ENCODE data around the gene DUS4L. TPM values are rescaled to one million over a fixed set of nuclear protein-coding genes. Genes with fewer than 3 reads are reported as not detected.

Gene DUS4L
- total and polyA plus RNA-seq, 7 donors = 3.2 to 10.3 (median 5.4) TPM

- Histone ChIP-seq H3K36me3 (peaks cover 0 to 15% (median 2%) of the 10 kb centered on the region in 4 donors), H3K27me3 (no peaks in the 10 kb centered on the region), H3K27ac (peak overlapping the region in 2 of 4 donors; percentile 60 to 81), H3K9me3 (no peaks in the 10 kb centered on the region), H3K4me1 (peaks cover 0 to 59% (median 32%) of the 10 kb centered on the region in 4 donors), H3K4me3 (no peak overlapping the region)
- TF ChIP-seq EP300 (IDR thresholded peaks at IDR 0.05) (no peak), CTCF (IDR thresholded peaks at IDR 0.05) (no peak), POLR2A (IDR thresholded peaks at IDR 0.05) (no peak), POLR2AphosphoS5 (IDR thresholded peaks at IDR 0.05) (no peak)
- intact Hi-C loops (cut with DNase I) = loop anchor here (10.0 kb wide), 1 partner anchor 127 kb away; no protein-coding TSS in a partner anchor
- DNase-seq = no peak
- 87 to 95% methylated on average over 3 of the region's 3 CpGs for WGBS, 2 donors
These were observed 27.6 kb downstream of the DUS4L start for GRCh38 chr7:107591421-107591820.

GRCh38 chr7:107592361-107593024 is 28.7 kb downstream of the DUS4L start:
- intact Hi-C loops (cut with DNase I) = loop anchor here (10.0 kb wide), 1 partner anchor 128 kb away; no protein-coding TSS in a partner anchor
- Histone ChIP-seq H3K27ac (peak overlapping the region in 2 of 4 donors; percentile 60 to 81), H3K27me3 (no peaks in the 10 kb centered on the region), H3K36me3 (peaks cover 0 to 24% (median 2%) of the 10 kb centered on the region in 4 donors), H3K9me3 (no peaks in the 10 kb centered on the region), H3K4me1 (peaks cover 0 to 59% (median 32%) of the 10 kb centered on the region in 4 donors), H3K4me3 (no peak overlapping the region)
- TF ChIP-seq EP300 (IDR thresholded peaks at IDR 0.05) = no peak
- peak in 3 of 4 donors; percentile 58 to 63 (median 59) for TF ChIP-seq POLR2AphosphoS5 (IDR thresholded peaks at IDR 0.05)
- 95 to 96% methylated on average over 5 of the region's 5 CpGs for WGBS, 2 donors
- DNase-seq = no peak

- Histone ChIP-seq H3K4me1 (peaks cover 0 to 59% (median 32%) of the 10 kb centered on the region in 4 donors), H3K4me3 (no peak overlapping the region), H3K27ac (peak overlapping the region in 2 of 4 donors; percentile 60 to 81), H3K36me3 (peaks cover 0 to 24% (median 2%) of the 10 kb centered on the region in 4 donors), H3K9me3 (no peaks in the 10 kb centered on the region), H3K27me3 (no peaks in the 10 kb centered on the region)
- TF ChIP-seq EP300 (IDR thresholded peaks at IDR 0.05) = no peak
- no peak for TF ChIP-seq POLR2AphosphoS5 (IDR thresholded peaks at IDR 0.05)
- TF ChIP-seq POLR2A (IDR thresholded peaks at IDR 0.05) = no peak
- no peak for TF ChIP-seq CTCF (IDR thresholded peaks at IDR 0.05)
- 92 to 93% methylated on average over 1 of the region's 1 CpG for WGBS, 2 donors
- intact Hi-C loops (cut with DNase I) = loop anchor here (10.0 kb wide), 1 partner anchor 128 kb away; no protein-coding TSS in a partner anchor
- DNase-seq = no peak
These were observed 29.2 kb downstream of the DUS4L start for GRCh38 chr7:107593025-107593410.

- Histone ChIP-seq H3K9me3 (no peaks in the 10 kb centered on the region), H3K27ac (peak overlapping the region; percentile 10 to 81 (median 70)), H3K27me3 (no peaks in the 10 kb centered on the region), H3K36me3 (peaks cover 0 to 27% (median 2%) of the 10 kb centered on the region in 4 donors), H3K4me1 (peaks cover 0 to 51% (median 28%) of the 10 kb centered on the region in 4 donors), H3K4me3 (no peak overlapping the region)
- intact Hi-C loops (cut with DNase I) = loop anchor here (5.0 to 10.0 kb wide), 2 partner anchors 33 to 130 kb away; partner anchors contain the start of genes COG5 and DUS4L
- no peak for DNase-seq
- TF ChIP-seq POLR2A (IDR thresholded peaks at IDR 0.05) (no peak), POLR2AphosphoS5 (IDR thresholded peaks at IDR 0.05) (peak in 3 of 4 donors; percentile 46 to 65 (median 62)), CTCF (IDR thresholded peaks at IDR 0.05) (no peak), EP300 (IDR thresholded peaks at IDR 0.05) (no peak)
- 80 to 87% methylated on average over 4 of the region's 4 CpGs for WGBS, 2 donors
These were observed 31.4 kb downstream of the DUS4L start for GRCh38 chr7:107594961-107595737.

Measured in sigmoid colon (tissue), 7 donors.